ENCODE results near the gene FAM204A.

The FAM204A gene
- 21.0 to 65.2 (median 41.4) reads per million in 18 experiments for total RNA-seq

- DNase-seq, result peak; percentile 95 to 96
Observed at GRCh38 chr10:118341791-118342637, at the start of gene FAM204A. TSS of gene FAM204A (minus strand) at chr10:118342324. CDS start at chr10:118336415, 5,909 bp downstream.

- peak; percentile 12 to 35 for DNase-seq
Observed at GRCh38 chr10:118383699-118384098, 41.6 kb upstream of the FAM204A start.

- DNase-seq, result no peak
Observed at GRCh38 chr10:118383063-118383689, 41.1 kb upstream of the FAM204A start.

- no peak for DNase-seq
Observed at GRCh38 chr10:118374404-118374803, 32.3 kb upstream of the FAM204A start.

- DNase-seq, result no peak
Observed at GRCh38 chr10:118373786-118374185, 31.7 kb upstream of the FAM204A start.

- no peak for DNase-seq
Observed at GRCh38 chr10:118370499-118370898, 28.4 kb upstream of the FAM204A start.

GRCh38 chr10:118369641-118370205 lies 27.6 kb upstream of the FAM204A start:
- no peak for DNase-seq

GRCh38 chr10:118365702-118366101 lies 23.6 kb upstream of the FAM204A start:
- DNase-seq, result no peak

- DNase-seq, result no peak
Observed at GRCh38 chr10:118362103-118362502, 20.0 kb upstream of the FAM204A start.

GRCh38 chr10:118358327-118358726 lies 16.2 kb upstream of the FAM204A start:
- DNase-seq, result no peak

GRCh38 chr10:118357841-118358240 lies 15.7 kb upstream of the FAM204A start:
- DNase-seq, result no peak

- no peak for DNase-seq
Observed at GRCh38 chr10:118356628-118357027, 14.5 kb upstream of the FAM204A start.

- DNase-seq, result no peak
Observed at GRCh38 chr10:118355234-118355633, 13.1 kb upstream of the FAM204A start.

GRCh38 chr10:118349235-118349634 lies 7.1 kb upstream of the FAM204A start:
- DNase-seq, result no peak

GRCh38 chr10:118343549-118343948 lies 1.4 kb upstream of the FAM204A start:
- no peak for DNase-seq

GRCh38 chr10:118343115-118343514 lies 991 bp upstream of the FAM204A start:
- no peak for DNase-seq

- no peak for DNase-seq
Observed at GRCh38 chr10:118342638-118343020, 505 bp upstream of the FAM204A start.

- DNase-seq, result peak; percentile 45 to 59
Observed at GRCh38 chr10:118340486-118340885, 1.6 kb downstream of the FAM204A start.

GRCh38 chr10:118339111-118339510 lies 3.0 kb downstream of the FAM204A start:
- no peak for DNase-seq

GRCh38 chr10:118337356-118337755 lies 4.8 kb downstream of the FAM204A start:
- no peak for DNase-seq

- no peak for DNase-seq
Observed at GRCh38 chr10:118333871-118334270, 8.3 kb downstream of the FAM204A start.

- no peak for DNase-seq
Observed at GRCh38 chr10:118332948-118333710, 9.0 kb downstream of the FAM204A start.

GRCh38 chr10:118332236-118332635 lies 9.9 kb downstream of the FAM204A start:
- DNase-seq, result no peak
